Heart left ventricle (tissue), 13 donors: ENCODE data around the gene KCNMA1.

Source experiments
- POLR2A ChIP-seq, 2 donors: fragments of 450-650 bp; IDR thresholded peaks; one replicate each; pipeline ENCODE4 v1.6.1; 2017; ENCODE audit warnings: antibody characterized with exemption in 2 of 2, mild to moderate bottlenecking in 2 of 2, moderate library complexity in 2 of 2
- TF ChIP-seq, protein P1 (sequence below), 12 donors: fragments of 200-600 bp; sonication (generic) in 4 of 12; IDR thresholded peaks; one replicate each; pipeline versions ENCODE4 v1.5.0 to v1.8.0; 2018 to 2022; ENCODE audit warnings: antibody characterized with exemption in 12 of 12, mild to moderate bottlenecking in 5 of 12
- donor health status: ischemic (EF 13 %, LVEDD 7.1; RV severe dilation, severe dysfunction).
- donor health status: DM: no; HTN: yes; CAD: no.
- donor health status: DM: no; HTN: no; CAD: no.
- donor health status: ischemic (EF 25% LVEDD 6.9; RV normal size, moderate dysfunction).
- donor health status: ischemic (EF 25% LVEDD 5.7; RV mildly dilated, moderate dysfunction).
- donor health status: ischemic (EF 35%, LVEDD 5.7; RV mildly dilated, moderate dysfunction).
- donor health status: nonischemic (EF 11% LVEDD 7.7; RV severe dilation, severe dysfunction).
- donor health status: DM: yes; HTN: yes; CAD: no.
- donor health status: PGD.
- donor health status: ischemic (EF 29% LVEDD 5.4; RV normal size, mild dysfunction).
- donor health status: nonischemic (EF 23%, LVEDD 6.1; RV moderate dilation, normal function).

DNA sequence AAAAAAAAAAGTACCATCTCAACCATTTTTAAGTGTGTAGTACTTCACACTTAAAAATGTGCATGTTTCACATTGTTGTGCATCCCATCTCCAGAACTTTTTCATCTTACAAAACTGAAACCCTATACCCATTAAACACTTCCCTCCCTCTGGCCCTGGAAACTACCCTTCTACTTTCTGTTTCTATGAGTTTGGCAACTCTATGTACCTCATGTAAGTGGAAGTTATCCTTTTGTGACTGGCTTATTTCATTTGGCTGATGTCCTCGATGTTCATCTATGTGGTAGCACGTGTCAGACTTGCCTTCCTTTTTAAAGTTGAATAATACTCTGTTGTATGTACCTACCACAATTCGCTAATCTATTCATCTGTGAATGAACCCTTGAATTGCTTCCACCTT, 12.2 kb downstream of the KCNMA1 start:
- TF ChIP-seq, protein P1, sequence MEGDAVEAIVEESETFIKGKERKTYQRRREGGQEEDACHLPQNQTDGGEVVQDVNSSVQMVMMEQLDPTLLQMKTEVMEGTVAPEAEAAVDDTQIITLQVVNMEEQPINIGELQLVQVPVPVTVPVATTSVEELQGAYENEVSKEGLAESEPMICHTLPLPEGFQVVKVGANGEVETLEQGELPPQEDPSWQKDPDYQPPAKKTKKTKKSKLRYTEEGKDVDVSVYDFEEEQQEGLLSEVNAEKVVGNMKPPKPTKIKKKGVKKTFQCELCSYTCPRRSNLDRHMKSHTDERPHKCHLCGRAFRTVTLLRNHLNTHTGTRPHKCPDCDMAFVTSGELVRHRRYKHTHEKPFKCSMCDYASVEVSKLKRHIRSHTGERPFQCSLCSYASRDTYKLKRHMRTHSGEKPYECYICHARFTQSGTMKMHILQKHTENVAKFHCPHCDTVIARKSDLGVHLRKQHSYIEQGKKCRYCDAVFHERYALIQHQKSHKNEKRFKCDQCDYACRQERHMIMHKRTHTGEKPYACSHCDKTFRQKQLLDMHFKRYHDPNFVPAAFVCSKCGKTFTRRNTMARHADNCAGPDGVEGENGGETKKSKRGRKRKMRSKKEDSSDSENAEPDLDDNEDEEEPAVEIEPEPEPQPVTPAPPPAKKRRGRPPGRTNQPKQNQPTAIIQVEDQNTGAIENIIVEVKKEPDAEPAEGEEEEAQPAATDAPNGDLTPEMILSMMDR (IDR thresholded peaks at IDR 0.05): no peak
- no peak for TF ChIP-seq POLR2A (IDR thresholded peaks at IDR 0.05)
